HG02943 (cell line): ENCODE data around the gene DMTF1.

Experiments
- ATAC-seq: cut with Tn5 transposase; IDR thresholded peaks from one replicate; pipeline ENCODE4 v1.9.1; 2021; ENCODE audit warnings: mild to moderate bottlenecking, low read depth, moderate library complexity; ENCODE audit not compliant: unreplicated experiment

DMTF1 gene

DNA sequence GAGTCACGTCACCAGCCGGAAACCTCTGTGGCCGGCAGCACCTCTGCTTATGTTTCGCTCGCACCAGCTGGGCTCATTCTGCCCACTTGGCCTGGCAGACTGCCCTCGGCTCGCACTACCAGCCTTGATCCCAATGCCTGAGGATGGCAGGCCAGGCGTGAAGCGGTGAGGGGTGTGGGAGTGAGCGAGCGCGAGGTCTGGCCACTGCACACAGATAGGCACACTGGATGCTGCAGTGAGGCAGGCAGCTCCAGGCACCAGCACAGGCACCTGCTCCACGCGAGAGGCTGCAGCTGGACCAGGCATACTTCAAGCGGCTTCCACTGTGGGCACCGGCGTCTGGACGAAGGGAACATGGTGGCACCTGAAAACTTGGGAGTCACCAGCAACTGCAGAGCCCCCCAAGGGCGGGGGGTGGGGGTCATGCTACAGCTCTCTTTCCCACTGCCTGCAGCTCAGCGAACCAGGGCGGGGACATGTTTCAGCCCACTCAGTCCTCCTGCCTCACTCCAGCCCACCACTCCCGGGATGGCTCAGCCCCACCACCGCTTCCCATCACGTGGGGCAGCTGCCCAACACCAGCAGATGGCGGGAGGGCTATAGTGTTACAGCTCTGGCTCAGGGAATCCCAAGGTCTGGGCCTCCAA, 5.4 kb upstream of the DMTF1 start:
- no peak for ATAC-seq

DNA sequence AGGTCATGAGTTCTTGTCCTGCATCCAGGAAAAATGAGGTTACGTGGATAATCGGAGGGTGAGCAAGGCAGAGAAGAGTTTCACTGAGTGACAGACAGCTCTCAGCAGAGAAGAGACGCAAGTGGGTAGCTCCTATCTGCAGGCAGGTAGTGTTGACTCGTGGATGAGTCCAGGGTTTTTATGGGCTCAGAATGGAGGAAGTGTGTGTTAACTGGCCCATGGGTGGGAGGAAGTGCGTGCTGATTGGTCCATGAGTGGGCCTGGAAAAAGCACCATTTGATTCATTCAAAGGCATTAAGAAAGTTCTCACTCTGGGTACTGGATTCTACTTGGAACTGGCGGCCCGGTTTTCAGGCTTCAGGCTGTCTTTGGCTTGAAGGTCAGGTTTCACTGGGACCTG, 4.8 kb upstream of the DMTF1 start:
- no peak for ATAC-seq

DNA sequence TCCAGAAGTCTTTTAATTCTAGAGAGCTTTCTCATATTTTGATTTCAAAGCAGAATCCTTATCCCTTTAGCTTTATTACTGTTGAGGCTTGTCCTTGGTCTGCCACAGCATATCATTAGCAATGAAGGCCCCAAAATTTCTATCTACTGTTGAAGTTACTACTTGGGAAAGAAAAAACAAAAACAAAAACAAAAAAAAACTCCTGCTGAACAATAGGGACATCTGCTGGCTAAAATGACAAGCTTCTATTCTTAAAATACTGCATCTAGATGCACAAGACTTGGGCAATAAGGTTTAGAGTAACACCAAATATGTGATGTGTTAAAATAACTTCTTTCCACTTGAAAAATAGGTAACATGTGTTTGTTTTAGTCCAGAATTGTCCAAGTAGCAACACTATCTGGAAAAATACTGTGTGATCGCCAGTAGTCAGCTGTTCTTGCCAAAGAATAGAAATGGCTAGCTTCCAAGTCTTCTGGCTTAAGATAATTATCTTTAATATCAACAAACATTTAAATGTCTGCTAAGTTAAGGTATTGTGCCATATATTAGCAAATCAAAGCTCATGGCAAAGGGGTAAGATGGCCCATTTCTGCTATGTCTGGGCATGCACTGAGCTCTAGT, 3.8 kb upstream of the DMTF1 start:
- ATAC-seq: no peak

DNA sequence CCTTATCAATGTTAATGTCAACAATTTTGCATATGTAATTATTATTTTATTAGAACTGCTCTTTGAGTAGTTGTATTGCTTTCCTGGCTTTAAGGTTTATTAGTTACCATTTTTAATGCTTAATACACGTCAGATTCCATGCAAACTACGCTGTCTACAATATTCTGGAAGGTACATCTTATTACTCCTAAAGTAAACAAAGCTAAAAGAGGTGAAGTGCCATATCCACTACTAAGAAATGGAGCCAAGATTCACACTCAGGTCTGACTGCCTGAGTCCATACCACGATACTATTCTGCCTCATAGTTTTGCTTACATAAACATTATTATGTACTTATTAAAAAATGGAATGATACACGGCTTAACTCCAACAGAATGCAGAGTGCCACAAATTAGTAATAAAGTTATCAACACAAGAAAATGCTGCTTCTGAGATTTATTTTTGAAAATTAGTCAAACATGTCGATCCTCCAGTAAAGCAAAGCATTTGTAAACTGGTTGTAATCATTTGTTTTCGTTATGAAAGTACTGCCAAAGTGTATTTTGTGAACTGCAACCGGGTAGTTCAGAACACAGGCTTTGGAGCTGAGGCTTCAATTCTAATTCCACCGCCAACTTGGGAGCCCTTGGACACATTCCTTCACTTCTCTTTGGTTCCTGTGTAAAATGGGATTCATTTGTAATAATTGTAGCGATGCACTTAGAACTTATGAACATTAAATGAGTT, 1.1 kb upstream of the DMTF1 start:
- ATAC-seq: no peak

DNA sequence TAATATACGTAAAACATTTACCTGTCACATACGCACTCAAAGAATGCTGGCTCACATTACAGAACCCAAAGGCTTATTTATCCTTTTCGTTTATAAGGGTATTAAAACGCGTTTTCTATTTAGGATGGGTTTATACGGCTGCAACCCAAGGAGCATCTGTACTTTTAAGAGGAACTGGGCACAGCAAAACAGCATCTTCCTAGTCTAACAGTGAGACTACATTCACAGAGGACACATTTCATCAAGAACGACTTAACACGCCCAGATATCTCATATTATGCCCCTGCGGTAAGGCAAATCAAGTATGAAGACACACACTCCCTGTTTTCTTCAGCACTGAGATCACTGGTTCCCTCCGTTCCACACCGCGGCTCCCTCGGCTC, 533 bp upstream of the DMTF1 start:
- ATAC-seq: peak; percentile 30

DNA sequence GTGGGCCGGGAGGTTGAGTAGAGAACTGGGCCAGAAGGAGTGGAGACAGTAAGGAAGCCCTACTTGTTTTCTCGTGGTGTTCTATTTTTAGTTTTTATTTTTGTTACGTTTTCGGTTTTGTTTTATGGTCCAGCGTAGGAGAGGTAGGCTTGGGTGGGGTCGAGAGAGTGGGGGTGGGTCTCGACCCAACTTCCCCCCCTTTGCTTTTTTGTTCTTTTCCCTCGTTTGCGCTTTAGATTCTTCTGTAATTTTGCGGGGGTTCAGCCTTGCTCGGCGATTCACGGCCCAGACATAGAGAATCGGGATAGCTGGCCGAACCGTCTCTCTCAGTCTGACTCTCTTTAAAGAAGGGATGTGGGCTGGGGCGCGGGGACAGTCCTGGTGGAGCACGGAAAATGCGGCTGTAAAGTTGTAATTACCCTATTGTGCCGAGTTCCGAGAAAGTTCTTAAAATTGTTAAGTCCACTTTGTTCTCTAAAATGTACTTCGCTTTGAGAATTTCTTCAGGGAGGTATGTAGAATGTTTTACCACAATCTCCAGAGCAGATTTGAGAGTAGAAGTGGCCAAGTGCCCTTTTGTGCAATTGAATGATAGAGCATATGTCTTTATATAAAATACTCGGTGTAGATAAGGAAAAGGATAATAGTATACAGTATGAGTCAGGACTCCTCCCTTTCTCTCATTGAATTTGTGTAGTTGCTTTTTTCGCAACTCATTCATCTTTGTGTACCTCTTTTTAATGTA, 816 bp downstream of the DMTF1 start:
- peak; percentile 10 for ATAC-seq

DNA sequence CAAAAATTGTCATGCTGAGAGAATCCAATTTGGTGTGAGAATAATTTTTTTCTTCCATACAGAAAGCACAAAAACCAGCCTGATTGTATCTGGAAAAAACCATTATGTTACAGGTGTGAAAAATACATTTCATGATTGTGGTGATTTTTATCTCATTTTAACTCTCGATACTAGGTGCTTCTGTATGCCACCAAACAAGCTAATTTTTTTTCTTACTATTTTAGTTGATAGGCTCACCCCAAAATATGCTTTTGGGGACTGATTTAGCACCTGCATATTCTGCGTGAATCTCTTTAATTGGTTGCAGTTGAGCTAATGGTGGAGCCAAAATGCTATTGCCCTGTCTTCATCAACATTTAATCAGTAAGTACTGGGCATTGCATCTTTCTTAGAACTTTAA, 1.9 kb downstream of the DMTF1 start:
- ATAC-seq: no peak

DNA sequence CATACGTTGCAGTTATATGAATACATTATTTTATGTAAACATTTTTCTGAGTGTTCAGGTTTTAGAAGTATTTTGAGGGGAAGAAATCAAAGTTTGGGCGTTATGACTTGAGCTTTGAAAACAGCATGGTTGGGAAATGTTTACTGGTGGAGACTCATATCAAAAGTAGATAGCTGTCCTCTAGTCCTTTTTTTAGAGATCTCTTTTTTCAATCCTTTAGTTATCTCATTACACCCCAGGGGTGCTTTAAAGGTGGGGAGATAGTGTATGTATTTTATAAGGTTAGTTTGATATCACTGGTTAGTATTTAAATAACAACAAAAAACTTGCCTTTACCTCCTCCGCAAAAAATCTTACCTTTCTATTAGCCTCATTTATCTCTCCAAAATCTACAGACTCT, 2.3 kb downstream of the DMTF1 start:
- ATAC-seq: no peak

DNA sequence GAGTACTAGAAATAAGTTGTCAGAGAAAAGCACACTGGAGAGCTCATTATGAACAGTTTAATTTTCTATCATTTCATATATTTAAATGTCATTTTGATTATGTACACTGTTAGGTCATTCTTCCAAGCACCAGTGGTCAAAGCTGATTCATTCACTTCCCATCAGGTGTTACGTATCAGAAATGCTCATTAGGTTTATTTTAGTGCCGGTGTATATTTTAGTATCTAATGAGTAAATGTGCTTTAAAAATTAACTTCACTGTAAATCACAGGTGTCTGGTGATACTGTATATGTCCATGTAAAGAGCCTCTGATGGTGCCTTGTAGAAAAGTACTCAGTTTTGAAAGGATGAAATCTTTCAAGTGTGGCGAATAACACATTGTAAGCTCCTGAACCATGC, 3.5 kb downstream of the DMTF1 start:
- no peak for ATAC-seq

DNA sequence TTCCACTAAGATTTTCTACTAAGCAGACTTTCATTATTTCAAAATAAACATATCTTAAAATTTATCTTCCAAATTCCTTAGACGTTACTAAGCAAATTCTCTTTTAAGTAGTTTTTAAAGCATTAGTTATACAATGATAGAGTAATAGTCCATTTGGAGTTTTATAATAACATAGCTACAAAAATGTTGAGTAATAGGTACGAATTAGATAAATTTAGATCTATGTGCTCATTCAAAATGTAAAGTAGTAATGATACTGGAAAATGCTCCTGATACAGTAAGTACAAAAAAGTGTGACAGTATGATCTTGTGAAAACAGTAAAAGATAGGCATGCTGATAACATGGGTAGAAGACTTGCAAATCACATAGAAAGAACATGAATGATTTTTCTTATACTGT, 4.5 kb downstream of the DMTF1 start:
- no peak for ATAC-seq

DNA sequence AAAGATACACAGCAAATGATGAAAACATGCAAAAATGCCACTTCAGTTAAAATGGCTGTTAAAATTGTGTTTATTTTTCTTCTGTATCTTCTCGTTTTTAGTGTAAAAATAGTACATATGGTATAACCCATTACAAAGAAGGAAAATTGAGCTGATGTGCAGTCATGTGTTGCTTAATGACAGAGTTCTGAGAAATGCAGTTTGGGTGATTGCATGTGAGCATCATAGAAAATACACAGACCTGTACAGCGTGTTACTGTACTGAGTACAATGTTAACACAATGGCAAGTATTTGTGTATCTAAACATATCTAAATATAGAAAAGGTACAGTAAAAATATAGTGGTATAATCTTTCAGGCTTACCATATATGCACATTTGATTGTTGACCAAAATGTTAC, 7.3 kb downstream of the DMTF1 start:
- no peak for ATAC-seq

DNA sequence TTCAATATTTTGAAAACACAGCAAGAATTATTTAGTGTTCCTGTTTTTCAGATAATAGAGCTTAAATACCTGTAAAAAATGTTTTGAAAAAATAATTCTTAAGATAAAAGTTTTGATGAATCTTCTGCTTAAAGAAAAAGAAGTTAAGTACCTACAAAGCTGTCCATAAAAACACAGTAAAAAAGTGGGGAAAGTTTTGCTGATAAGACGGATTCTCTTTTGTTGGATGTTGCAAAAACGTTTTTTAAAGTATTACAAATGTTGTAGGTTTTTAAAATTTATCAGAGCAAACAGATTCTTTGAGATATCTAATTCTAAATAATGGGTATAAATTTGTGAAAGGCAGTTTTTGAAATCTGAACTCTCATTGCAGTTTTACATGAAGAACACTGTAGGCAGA, 12.2 kb downstream of the DMTF1 start:
- ATAC-seq: no peak

DNA sequence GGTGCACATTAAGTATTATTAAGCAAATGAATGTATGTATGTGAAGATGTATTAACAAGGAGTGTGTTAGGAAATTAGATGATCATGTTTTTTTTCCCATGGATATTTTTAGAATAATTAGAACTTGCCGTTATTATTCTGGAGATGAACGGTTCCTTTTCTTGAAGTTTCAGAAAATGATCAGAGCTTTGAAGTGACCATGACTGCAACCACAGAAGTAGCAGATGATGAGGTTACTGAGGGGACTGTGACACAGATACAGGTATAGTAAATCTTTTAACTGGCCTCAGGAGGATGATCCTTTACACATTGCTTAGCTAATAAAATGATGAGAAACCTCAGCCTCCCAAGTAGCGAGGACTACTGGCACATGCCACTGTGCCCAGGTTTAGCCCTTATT, 18.6 kb downstream of the DMTF1 start:
- no peak for ATAC-seq

DNA sequence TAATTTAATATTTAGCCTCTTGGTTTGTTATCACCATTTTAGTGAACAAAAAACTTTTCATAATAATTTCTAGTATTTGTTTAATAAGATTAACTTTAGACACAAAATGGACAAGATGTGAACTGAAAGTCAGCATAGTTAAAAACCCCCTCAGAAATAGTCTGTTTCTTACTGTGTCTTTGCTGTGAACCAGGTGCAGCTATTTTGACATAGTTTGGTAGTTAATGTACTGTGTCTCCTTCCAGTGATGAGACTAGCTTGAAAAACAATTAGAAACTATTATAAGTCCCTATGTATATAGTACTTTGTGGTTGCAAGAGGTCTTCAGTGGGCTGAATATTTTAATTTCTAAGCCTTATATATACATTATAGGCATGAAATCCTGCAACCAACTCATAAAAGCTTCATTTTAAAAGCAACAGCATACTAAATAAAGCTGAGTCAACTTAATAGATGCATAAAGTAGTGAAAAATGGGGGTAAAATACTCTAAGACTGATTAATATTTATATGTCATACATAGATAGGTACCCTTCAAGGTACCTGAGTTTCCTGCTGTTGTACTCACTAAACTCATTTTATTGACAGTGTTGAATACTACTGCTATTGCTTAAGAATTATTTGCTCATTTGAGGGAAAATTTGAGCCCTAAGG, 19.2 kb downstream of the DMTF1 start:
- no peak for ATAC-seq

DNA sequence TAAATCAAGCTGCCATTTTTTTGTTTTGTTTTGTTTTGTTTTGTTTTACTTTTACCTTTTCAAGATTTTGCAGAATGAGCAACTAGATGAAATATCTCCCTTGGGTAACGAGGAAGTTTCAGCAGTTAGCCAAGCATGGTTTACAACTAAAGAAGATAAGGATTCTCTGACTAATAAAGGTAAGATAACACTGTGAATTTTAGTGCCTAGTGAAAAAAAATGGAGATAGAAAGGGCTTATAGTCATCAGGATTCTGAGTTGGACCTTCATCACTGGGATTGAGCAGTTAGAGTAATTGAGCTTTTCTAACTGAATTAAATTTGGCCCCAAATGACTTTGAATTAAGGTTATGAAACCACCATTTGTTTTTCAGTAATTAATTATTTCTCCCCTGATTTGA, 21.2 kb downstream of the DMTF1 start:
- ATAC-seq: no peak

DNA sequence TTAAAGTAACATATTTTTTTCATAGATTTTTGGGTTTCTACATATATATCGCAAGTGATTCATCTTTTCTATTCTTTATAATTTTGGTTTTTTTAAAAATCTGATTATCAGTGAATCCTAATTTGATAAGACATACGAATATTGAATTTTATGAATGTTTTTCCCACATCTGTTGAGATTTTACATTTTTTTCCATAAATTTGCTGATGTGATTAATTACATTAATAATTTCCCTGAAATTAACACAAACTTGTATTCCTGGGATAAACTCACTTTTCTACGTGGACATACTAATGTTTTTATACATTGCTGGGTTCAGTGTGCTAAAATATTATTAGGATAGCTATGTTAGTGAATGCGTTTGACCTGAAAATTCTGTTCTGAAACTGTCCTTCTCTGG, 26.1 kb downstream of the DMTF1 start:
- ATAC-seq: no peak

DNA sequence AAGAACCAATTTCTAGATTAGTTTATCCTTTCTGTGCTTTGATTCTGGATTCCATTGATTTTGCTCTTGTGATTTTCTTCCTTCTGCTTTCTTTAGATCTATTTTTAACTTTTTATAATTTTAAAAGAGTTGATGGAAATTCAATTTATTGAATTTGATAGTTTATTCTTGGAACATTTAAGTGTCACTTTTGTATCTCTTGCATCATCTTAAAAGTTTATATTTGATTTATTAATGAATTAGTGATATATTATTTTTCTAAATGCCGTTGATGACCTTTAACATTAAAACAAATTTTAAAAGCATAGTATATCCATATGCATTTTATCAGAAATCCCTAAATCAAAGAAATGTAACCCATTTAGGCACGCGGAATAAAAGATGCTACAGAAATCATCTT, 26.9 kb downstream of the DMTF1 start:
- no peak for ATAC-seq

DNA sequence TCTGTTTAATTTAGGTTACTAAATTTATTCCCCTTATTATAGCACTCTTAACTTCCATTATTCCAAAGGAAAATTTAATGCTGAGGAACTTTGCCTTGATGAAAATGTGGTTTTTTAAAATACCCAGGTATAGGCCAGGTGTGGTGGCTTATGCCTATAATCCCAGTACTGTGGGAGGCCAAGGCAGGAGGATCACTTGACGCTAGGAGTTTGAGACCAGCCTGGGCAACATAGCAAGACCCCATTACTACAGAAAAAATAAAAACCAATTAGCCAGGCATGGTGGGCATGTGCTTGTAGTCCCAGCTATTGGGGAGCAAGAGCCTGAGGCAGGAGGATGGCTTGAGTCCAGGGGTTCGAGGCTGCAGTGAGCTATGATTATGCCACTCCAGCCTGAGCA, 34.9 kb downstream of the DMTF1 start:
- ATAC-seq: no peak

DNA sequence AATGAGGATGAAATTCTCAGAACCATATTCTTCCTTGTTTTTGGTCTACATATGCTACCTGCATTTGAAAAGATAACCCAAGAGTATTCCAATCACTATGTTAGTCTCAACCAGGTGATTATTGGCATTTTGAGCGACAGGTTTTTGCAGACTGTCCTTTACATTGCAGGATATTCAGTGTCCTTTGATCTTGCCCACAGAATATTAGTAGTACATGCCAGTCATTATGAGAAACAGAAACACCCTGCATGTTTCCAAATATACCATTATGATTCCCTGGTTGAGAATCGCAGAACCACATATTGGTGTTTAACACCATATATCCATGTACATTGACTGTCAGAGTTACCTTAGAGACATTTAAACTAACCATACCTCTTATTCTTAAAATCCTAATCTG, 36.7 kb downstream of the DMTF1 start:
- no peak for ATAC-seq

DNA sequence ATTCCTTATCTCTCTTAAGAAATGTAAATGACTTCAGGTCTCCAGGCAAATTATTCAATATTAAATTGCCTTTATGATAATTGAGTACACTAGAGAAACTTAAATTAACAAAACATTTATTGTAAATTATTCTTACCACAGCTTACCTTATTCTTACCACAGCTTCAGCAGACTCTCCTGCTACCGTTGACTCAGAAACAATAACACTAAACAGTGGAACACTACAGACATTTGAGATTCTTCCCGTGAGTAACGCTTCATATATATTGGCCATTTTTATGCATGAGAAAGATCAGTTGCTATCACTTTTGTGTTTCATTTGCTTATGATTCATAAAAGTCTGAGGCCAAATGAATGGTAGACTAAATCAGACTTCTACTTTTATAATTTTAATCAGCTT, 38.5 kb downstream of the DMTF1 start:
- no peak for ATAC-seq
